Measurements from ENCODE around the gene MLH3. TPM values are rescaled to one million over a fixed set of nuclear protein-coding genes. Genes with fewer than 3 reads are reported as not detected.

MLH3 gene

DNA sequence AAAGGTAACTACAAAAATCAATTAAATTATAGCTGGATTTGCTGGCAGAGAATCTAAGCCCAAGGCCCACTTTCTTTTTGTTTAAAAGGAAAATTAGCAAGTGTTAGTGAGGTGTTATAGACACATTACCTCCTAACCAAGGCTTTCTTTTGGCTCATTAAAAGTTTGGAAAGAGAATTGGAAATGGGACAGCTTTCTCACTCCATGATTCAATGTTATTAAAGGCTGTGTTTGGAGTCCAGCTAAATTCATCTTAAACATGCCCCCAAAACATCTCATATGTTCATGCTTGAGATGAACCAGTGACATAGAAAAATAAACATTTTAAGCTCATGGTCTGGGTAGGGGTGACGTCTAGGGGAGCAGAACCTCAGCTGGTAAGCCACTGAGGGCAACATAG lies 82.5 kb downstream of the MLH3 start:
- Histone ChIP-seq H3K27ac (replicated peaks; ENCODE audit: low read length) (no peak overlapping the region), H3K14ac (ENCODE audit: low read length) (no peak overlapping the region), H3K9me3 (replicated peaks in 1 of 2; ENCODE audit: control insufficient read depth in 2 of 2, insufficient read depth in 1 of 2, low read depth in 1 of 2, low read length in 2 of 2) (no peaks in the 10 kb centered on the region), H2BK5ac (ENCODE audit: low read length) (no peak overlapping the region), H3K4me2 (ENCODE audit: insufficient read depth, low read length, poor library complexity, severe bottlenecking) (no peak overlapping the region), H3K9ac (ENCODE audit: low read depth, low read length, poor library complexity) (no peak overlapping the region), H4K8ac (ENCODE audit: low read depth, low read length) (no peak overlapping the region), H2AK5ac (ENCODE audit: low read depth, low read length) (no peak overlapping the region), H3K4me1 (ENCODE audit: control insufficient read depth in 2 of 2, insufficient read depth in 1 of 2, low read depth in 1 of 2, low read length in 2 of 2) (peaks cover 7 to 18% of the 10 kb centered on the region in 2 donors), H3K27me3 (ENCODE audit: control insufficient read depth in 3 of 3, insufficient read depth in 3 of 3, low read depth in 1 of 3, low read length in 3 of 3) (no peaks in the 10 kb centered on the region), H3K79me1 (ENCODE audit: low read depth, low read length) (no peaks in the 10 kb centered on the region), H4K91ac (ENCODE audit: low read depth, low read length, poor library complexity) (no peak overlapping the region), H2AFZ (ENCODE audit: low read length) (no peak overlapping the region), H3K4ac (ENCODE audit: low read length) (no peak overlapping the region), H3K36me3 (replicated peaks in 1 of 2; ENCODE audit: control insufficient read depth in 2 of 2, insufficient read depth in 2 of 2, low read length in 2 of 2) (no peaks in the 10 kb centered on the region), H2BK120ac (ENCODE audit: low read depth, low read length) (no peak overlapping the region), H3K4me3 (ENCODE audit: low read length in 2 of 2) (no peak overlapping the region), H3K23ac (ENCODE audit: low read depth, low read length, poor library complexity) (no peak overlapping the region), H2BK12ac (ENCODE audit: low read length) (no peak overlapping the region), H3K18ac (ENCODE audit: low read length) (no peak overlapping the region), H2BK15ac (ENCODE audit: low read length) (no peak overlapping the region)
- no CpG with 5 or more reads among the region's 1 CpG for WGBS, 2 donors (ENCODE audit: extremely low coverage in 2 of 2, insufficient read length in 2 of 2, insufficient replicate concordance in 1 of 2)
- DNase-seq (ENCODE audit: low spot score) = no peak

DNA sequence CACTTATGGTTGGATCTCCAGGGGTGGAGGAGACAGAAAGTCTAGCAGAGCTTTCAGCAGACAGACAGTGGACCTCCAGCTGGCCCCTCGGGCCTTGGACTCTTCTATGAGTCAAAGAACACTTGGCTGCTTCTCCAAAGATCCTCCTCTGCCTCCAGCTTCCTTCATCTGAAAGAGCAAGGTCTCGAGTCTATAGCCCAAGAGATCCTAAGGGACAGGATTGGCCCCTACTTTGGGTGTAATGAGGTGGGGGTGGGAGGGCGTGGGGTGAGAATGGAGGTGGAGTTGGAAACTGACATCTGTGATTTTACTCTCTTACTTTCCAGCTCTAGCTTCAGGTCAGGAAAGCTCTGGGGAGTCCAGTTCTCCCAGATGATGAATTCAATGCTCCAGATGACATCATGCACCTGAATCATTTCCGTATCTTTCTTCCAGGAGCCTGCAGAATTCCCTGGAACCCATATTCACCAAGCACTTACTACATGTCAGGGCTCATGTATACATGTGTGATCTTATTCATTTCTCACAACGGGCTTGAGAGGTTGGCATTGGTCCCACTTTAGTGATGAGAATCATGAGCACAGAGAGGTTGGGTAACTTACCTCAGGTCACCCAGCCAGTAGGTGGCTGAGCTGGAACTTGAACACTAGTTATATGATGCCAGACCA lies 85.6 kb downstream of the MLH3 start:
- no peaks in the 10 kb centered on the region for H3K79me1 ChIP-seq (ENCODE audit: low read depth, low read length)
- H3K27ac ChIP-seq (replicated peaks; ENCODE audit: low read length) = no peak overlapping the region
- H2BK12ac ChIP-seq (ENCODE audit: low read length) = no peak overlapping the region
- no peaks in the 10 kb centered on the region for H3K9me3 ChIP-seq (replicated peaks in 1 of 2; ENCODE audit: control insufficient read depth in 2 of 2, insufficient read depth in 1 of 2, low read depth in 1 of 2, low read length in 2 of 2)
- no peak overlapping the region for H3K4ac ChIP-seq (ENCODE audit: low read length)
- H3K27me3 ChIP-seq (ENCODE audit: control insufficient read depth in 3 of 3, insufficient read depth in 3 of 3, low read depth in 1 of 3, low read length in 3 of 3) = no peaks in the 10 kb centered on the region
- H3K9ac ChIP-seq (ENCODE audit: low read depth, low read length, poor library complexity) = no peak overlapping the region
- DNase-seq (ENCODE audit: low spot score) = no peak
- no peak overlapping the region for H3K23ac ChIP-seq (ENCODE audit: low read depth, low read length, poor library complexity)
- no peak overlapping the region for H3K18ac ChIP-seq (ENCODE audit: low read length)
- H2AFZ ChIP-seq (ENCODE audit: low read length) = no peak overlapping the region
- no peak overlapping the region for H4K91ac ChIP-seq (ENCODE audit: low read depth, low read length, poor library complexity)
- WGBS, 2 donors (ENCODE audit: extremely low coverage in 2 of 2, insufficient read length in 2 of 2, insufficient replicate concordance in 1 of 2) = no CpG with 5 or more reads among the region's 5 CpGs
- no peak overlapping the region for H2BK15ac ChIP-seq (ENCODE audit: low read length)
- H3K4me2 ChIP-seq (ENCODE audit: insufficient read depth, low read length, poor library complexity, severe bottlenecking) = no peak overlapping the region
- H3K14ac ChIP-seq (ENCODE audit: low read length) = no peak overlapping the region
- no peak overlapping the region for H2BK5ac ChIP-seq (ENCODE audit: low read length)
- peak overlapping the region; percentile 32 for H2AK5ac ChIP-seq (ENCODE audit: low read depth, low read length)
- H4K8ac ChIP-seq (ENCODE audit: low read depth, low read length) = no peak overlapping the region
- H2BK120ac ChIP-seq (ENCODE audit: low read depth, low read length) = no peak overlapping the region
- H3K4me3 ChIP-seq (ENCODE audit: low read length in 2 of 2) = no peak overlapping the region
- H3K36me3 ChIP-seq (replicated peaks in 1 of 2; ENCODE audit: control insufficient read depth in 2 of 2, insufficient read depth in 2 of 2, low read length in 2 of 2) = no peaks in the 10 kb centered on the region
- peaks cover 14 to 19% of the 10 kb centered on the region in 2 donors for H3K4me1 ChIP-seq (ENCODE audit: control insufficient read depth in 2 of 2, insufficient read depth in 1 of 2, low read depth in 1 of 2, low read length in 2 of 2)

DNA sequence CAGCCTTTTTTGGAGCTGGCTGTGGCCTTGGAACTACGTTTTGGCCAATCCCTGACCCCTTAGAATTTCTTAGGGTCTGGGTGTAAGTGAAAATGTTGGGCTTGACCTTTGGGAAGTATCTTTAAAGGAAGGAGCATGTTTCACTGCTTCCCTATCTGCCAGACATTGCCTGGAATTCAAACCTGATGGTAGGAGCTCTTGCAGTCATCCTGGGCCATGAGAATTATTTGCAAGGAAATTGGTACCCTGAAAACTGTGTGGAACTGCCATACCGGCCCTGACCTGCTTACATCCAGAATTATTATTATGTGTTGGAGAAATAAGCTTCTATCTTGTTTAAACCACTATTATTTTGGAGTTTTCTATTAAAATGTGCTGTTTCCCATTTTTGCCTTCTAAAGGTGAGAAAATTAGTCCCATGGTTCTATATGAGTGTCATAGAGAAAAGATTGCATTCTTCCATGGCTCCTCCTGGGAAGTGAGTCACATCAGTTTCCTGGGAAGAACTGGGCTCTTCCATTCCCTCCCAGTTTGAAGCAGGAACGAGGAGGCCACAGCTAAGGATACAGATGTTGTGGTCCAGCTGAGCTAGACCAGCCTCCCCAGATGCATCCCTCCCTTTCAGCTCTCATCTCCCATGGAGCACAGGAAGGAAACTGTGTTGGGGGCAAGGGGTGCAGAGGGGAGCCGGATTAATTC lies 86.3 kb downstream of the MLH3 start:
- Histone ChIP-seq H3K4ac (ENCODE audit: low read length) (no peak overlapping the region), H3K36me3 (replicated peaks in 1 of 2; ENCODE audit: control insufficient read depth in 2 of 2, insufficient read depth in 2 of 2, low read length in 2 of 2) (no peaks in the 10 kb centered on the region), H3K4me1 (ENCODE audit: control insufficient read depth in 2 of 2, insufficient read depth in 1 of 2, low read depth in 1 of 2, low read length in 2 of 2) (peaks cover 14 to 19% of the 10 kb centered on the region in 2 donors), H3K4me2 (ENCODE audit: insufficient read depth, low read length, poor library complexity, severe bottlenecking) (no peak overlapping the region), H3K14ac (ENCODE audit: low read length) (no peak overlapping the region), H2AK5ac (ENCODE audit: low read depth, low read length) (peak overlapping the region; percentile 32), H2BK5ac (ENCODE audit: low read length) (no peak overlapping the region), H3K18ac (ENCODE audit: low read length) (peak overlapping the region; percentile 27), H4K91ac (ENCODE audit: low read depth, low read length, poor library complexity) (no peak overlapping the region), H4K8ac (ENCODE audit: low read depth, low read length) (no peak overlapping the region), H2BK120ac (ENCODE audit: low read depth, low read length) (no peak overlapping the region), H3K23ac (ENCODE audit: low read depth, low read length, poor library complexity) (no peak overlapping the region), H2BK12ac (ENCODE audit: low read length) (no peak overlapping the region), H3K9me3 (replicated peaks in 1 of 2; ENCODE audit: control insufficient read depth in 2 of 2, insufficient read depth in 1 of 2, low read depth in 1 of 2, low read length in 2 of 2) (no peaks in the 10 kb centered on the region), H2BK15ac (ENCODE audit: low read length) (no peak overlapping the region), H3K27me3 (ENCODE audit: control insufficient read depth in 3 of 3, insufficient read depth in 3 of 3, low read depth in 1 of 3, low read length in 3 of 3) (no peaks in the 10 kb centered on the region), H3K27ac (replicated peaks; ENCODE audit: low read length) (no peak overlapping the region), H3K9ac (ENCODE audit: low read depth, low read length, poor library complexity) (no peak overlapping the region), H3K79me1 (ENCODE audit: low read depth, low read length) (no peaks in the 10 kb centered on the region), H2AFZ (ENCODE audit: low read length) (no peak overlapping the region), H3K4me3 (ENCODE audit: low read length in 2 of 2) (no peak overlapping the region)
- WGBS, 2 donors (ENCODE audit: extremely low coverage in 2 of 2, insufficient read length in 2 of 2, insufficient replicate concordance in 1 of 2) = no CpG with 5 or more reads among the region's 4 CpGs
- no peak for DNase-seq (ENCODE audit: low spot score)

Small RNA genes within 50 kb of the gene (small RNA-seq; reads per million reads assigned to genes)
- gene RNU6-689P (ENCODE audit: insufficient read depth) = not detected

Data from neuronal stem cell (in vitro differentiated cells).